ENCODE data around the gene OR4D11. TPM values are rescaled to one million over a fixed set of nuclear protein-coding genes. Genes with fewer than 3 reads are reported as not detected.

The OR4D11 gene
- total and polyA plus RNA-seq, 9 of the 15 experiments (the other 6 are each of a cell fraction or from before 2014, with no cell fraction given), result not detected

GRCh38 chr11:59550842-59551658 lies 47.7 kb downstream of the OR4D11 start (continued):
- TF ChIP-seq MXD1 (CRISPR knock-in tag; IDR thresholded peaks at IDR 0.05; ENCODE audit: borderline replicate concordance, poor library complexity, severe bottlenecking) (peak; percentile 62), GTF2B (IDR thresholded peaks at IDR 0.05; ENCODE audit: extremely low read depth, insufficient read length) (no peak), MEF2D (tag; conservative IDR thresholded peaks at IDR 0.05; ENCODE audit: low read depth) (0 out of 2 replicates have a peak, but pooled peaks have one; percentile 39), MBD2 (IDR thresholded peaks at IDR 0.05; ENCODE audit: borderline replicate concordance, low read depth) (peak; percentile 30; the same call in 1 of the 2 replicates), HDAC3 (IDR thresholded peaks at IDR 0.05; ENCODE audit: borderline replicate concordance, partially characterized antibody) (peak; percentile 33), PREB (CRISPR knock-in tag; IDR thresholded peaks at IDR 0.05) (0 out of 2 replicates have a peak, but pooled peaks have one; percentile 16), POLR3A (IDR thresholded peaks at IDR 0.05; ENCODE audit: borderline replicate concordance, extremely low read depth, insufficient read depth, insufficient read length) (peak; percentile 80), POLR2A (conservative IDR thresholded peaks at IDR 0.05) (peak; percentile 48; the same call in 1 of the 2 replicates), ZHX1 (conservative IDR thresholded peaks at IDR 0.05; ENCODE audit: low read length) (no peak; the same call in 1 of the 2 replicates), ETS1 (conservative IDR thresholded peaks at IDR 0.05; ENCODE audit: control insufficient read depth, low read depth, low read length) (peak; percentile 82; the same call in 1 of the 2 replicates), ELF1 (tag; IDR thresholded peaks at IDR 0.05) (peak; percentile 38), NCOA4 (IDR thresholded peaks at IDR 0.05; ENCODE audit: partially characterized antibody) (no peak), USF2 (CRISPR knock-in tag; IDR thresholded peaks at IDR 0.05) (no peak; the same call in 1 of the 2 replicates), ZEB2 (IDR thresholded peaks at IDR 0.05) (0 out of 2 replicates have a peak, but pooled peaks have one; percentile 10), TBP (optimal IDR thresholded peaks at IDR 0.05; ENCODE audit: low read depth, low read length) (peak; percentile 95), HMGXB4 (CRISPR knock-in tag; IDR thresholded peaks at IDR 0.05) (peak; percentile 84), MXI1 (IDR thresholded peaks at IDR 0.05; ENCODE audit: low read depth, low read length) (peak; percentile 74; the same call in 1 of the 2 replicates)

Measured in K562 (cell line).